ENCODE data around the gene NINJ2. TPM values are rescaled to one million over a fixed set of nuclear protein-coding genes. Genes with fewer than 3 reads are reported as not detected.

Gene NINJ2
- polyA plus RNA-seq, 1 of the 3 experiments (the other 2 are of a cell fraction), result 0.07 TPM

GRCh38 chr12:617304-617915 lies 45.8 kb downstream of the NINJ2 start:
- POLR2A ChIA-PET, result no interaction called here

GRCh38 chr12:615620-616019 lies 47.6 kb downstream of the NINJ2 start:
- H3K9ac ChIP-seq, result no peak overlapping the region
- H3K9me2 ChIP-seq, result no peaks in the 10 kb centered on the region
- H3F3A ChIP-seq (replicated peaks; ENCODE audit: insufficient read depth), result no peaks in the 10 kb centered on the region
- no peaks in the 10 kb centered on the region for H4K20me1 ChIP-seq (ENCODE audit: insufficient read depth)
- no peaks in the 10 kb centered on the region for H3K36me3 ChIP-seq (replicated peaks in 1 of 2; ENCODE audit: control insufficient read depth in 1 of 2, insufficient read depth in 2 of 2, low read length in 1 of 2)
- H3K27me3 ChIP-seq (ENCODE audit: insufficient read depth), result no peaks in the 10 kb centered on the region
- H3K27ac ChIP-seq (ENCODE audit: low read depth in 2 of 2, low read length in 1 of 2), result no peak overlapping the region
- no peak for DNase-seq
- TF ChIP-seq FOXM1 (IDR thresholded peaks at IDR 0.05; ENCODE audit: low read depth) (no peak), FOXJ3 (CRISPR knock-in tag; IDR thresholded peaks at IDR 0.05) (no peak), GABPA (IDR thresholded peaks at IDR 0.05; ENCODE audit: low read depth) (no peak), EZH2phosphoT487 (IDR thresholded peaks at IDR 0.05; ENCODE audit: borderline replicate concordance, low read depth) (no peak)
- ChIA-PET POLR2A (no interaction called here), CTCF (interaction anchor here (0.9 to 4.5 kb wide), 6 partner anchors 9 to 199 kb away, joined by 3 to 34 read pairs (median 6); partner anchors contain the start of gene WNK1)
- H3K9me3 ChIP-seq, result no peaks in the 10 kb centered on the region
- H3K79me2 ChIP-seq (ENCODE audit: insufficient read depth), result no peaks in the 10 kb centered on the region
- H3K4me3 ChIP-seq (ENCODE audit: low read depth in 2 of 2, low read length in 1 of 2), result no peak overlapping the region
- WGBS (ENCODE audit: low lambda C conversion rate), result 73% methylated on average over 4 of the region's 4 CpGs
- no peak overlapping the region for H2AFZ ChIP-seq (ENCODE audit: low read depth)
- H3K4me2 ChIP-seq, result no peak overlapping the region
- H3K4me1 ChIP-seq (ENCODE audit: control insufficient read depth in 1 of 2, insufficient read depth in 2 of 2, low read depth in 1 of 2, low read length in 1 of 2), result peaks cover 0 to 14% of the 10 kb centered on the region in 2 experiments; a peak in 1 of 4 replicates

More at GRCh38 chr12:617304-617915, 45.8 kb downstream of the NINJ2 start:
- no peak overlapping the region for H3K4me2 ChIP-seq
- no peaks in the 10 kb centered on the region for H3K9me2 ChIP-seq
- no peaks in the 10 kb centered on the region for H3F3A ChIP-seq (replicated peaks; ENCODE audit: insufficient read depth)
- CTCF ChIA-PET, result interaction anchor here (1.0 to 4.5 kb wide), 3 partner anchors 11 to 197 kb away, joined by 3 to 34 read pairs (median 5); partner anchors contain the start of gene WNK1
- TF ChIP-seq EZH2phosphoT487 (IDR thresholded peaks at IDR 0.05; ENCODE audit: borderline replicate concordance, low read depth) (no peak), CHD2 (IDR thresholded peaks at IDR 0.05; ENCODE audit: low read length, partially characterized antibody) (no peak)
- H3K79me2 ChIP-seq (ENCODE audit: insufficient read depth), result no peaks in the 10 kb centered on the region
- H3K27me3 ChIP-seq (ENCODE audit: insufficient read depth), result no peaks in the 10 kb centered on the region
- H3K4me3 ChIP-seq (ENCODE audit: low read depth in 2 of 2, low read length in 1 of 2), result no peak overlapping the region
- 80% methylated on average over 14 of the region's 14 CpGs for WGBS (ENCODE audit: low lambda C conversion rate)
- H3K27ac ChIP-seq (ENCODE audit: low read depth in 2 of 2, low read length in 1 of 2), result no peak overlapping the region
- no peak overlapping the region for H3K9ac ChIP-seq
- no peak overlapping the region for H2AFZ ChIP-seq (ENCODE audit: low read depth)
- no peak for DNase-seq
- no peaks in the 10 kb centered on the region for H3K9me3 ChIP-seq
- H3K36me3 ChIP-seq (replicated peaks in 1 of 2; ENCODE audit: control insufficient read depth in 1 of 2, insufficient read depth in 2 of 2, low read length in 1 of 2), result no peaks in the 10 kb centered on the region
- H4K20me1 ChIP-seq (ENCODE audit: insufficient read depth), result no peaks in the 10 kb centered on the region
- H3K4me1 ChIP-seq (ENCODE audit: control insufficient read depth in 1 of 2, insufficient read depth in 2 of 2, low read depth in 1 of 2, low read length in 1 of 2), result peaks cover 0 to 14% of the 10 kb centered on the region in 2 experiments; a peak in 1 of 4 replicates

- Histone ChIP-seq H3K9me2 (no peaks in the 10 kb centered on the region), H3K9ac (no peak overlapping the region), H3K27ac (ENCODE audit: low read depth in 2 of 2, low read length in 1 of 2) (no peak overlapping the region), H3K4me2 (no peak overlapping the region), H3K4me1 (ENCODE audit: control insufficient read depth in 1 of 2, insufficient read depth in 2 of 2, low read depth in 1 of 2, low read length in 1 of 2) (peaks cover 5 to 20% of the 10 kb centered on the region in 2 experiments; a peak in 2 of 4 replicates), H3K36me3 (replicated peaks in 1 of 2; ENCODE audit: control insufficient read depth in 1 of 2, insufficient read depth in 2 of 2, low read length in 1 of 2) (no peaks in the 10 kb centered on the region), H3K4me3 (ENCODE audit: low read depth in 2 of 2, low read length in 1 of 2) (no peak overlapping the region), H3K9me3 (no peaks in the 10 kb centered on the region), H3K27me3 (ENCODE audit: insufficient read depth) (no peaks in the 10 kb centered on the region), H2AFZ (ENCODE audit: low read depth) (no peak overlapping the region), H3F3A (replicated peaks; ENCODE audit: insufficient read depth) (no peaks in the 10 kb centered on the region), H3K79me2 (ENCODE audit: insufficient read depth) (no peaks in the 10 kb centered on the region), H4K20me1 (ENCODE audit: insufficient read depth) (no peaks in the 10 kb centered on the region)
- ChIA-PET CTCF (interaction anchor here (0.5 to 4.5 kb wide), 16 partner anchors 8 to 335 kb away, joined by 3 to 34 read pairs (median 4); partner anchors contain the start of genes RAD52 and WNK1), POLR2A (interaction anchor here (0.7 kb wide), 1 partner anchor 526 kb away, joined by 3 read pairs; no protein-coding TSS in a partner anchor)
- 73% methylated on average over 12 of the region's 12 CpGs for WGBS (ENCODE audit: low lambda C conversion rate)
- TF ChIP-seq GABPA (IDR thresholded peaks at IDR 0.05; ENCODE audit: low read depth) (no peak), RAD21 (IDR thresholded peaks at IDR 0.05; ENCODE audit: low read length) (peak; percentile 66), USF1 (IDR thresholded peaks at IDR 0.05; ENCODE audit: borderline replicate concordance, low read depth) (no peak), SMC3 (IDR thresholded peaks at IDR 0.05; ENCODE audit: low read depth, low read length) (peak; percentile 55), SIN3A (IDR thresholded peaks at IDR 0.05; ENCODE audit: borderline replicate concordance, low read depth, low read length) (no peak), CTCF (IDR thresholded peaks at IDR 0.05) (peak; percentile 35)
- peak; percentile 73 for DNase-seq
These were observed 48.8 kb downstream of the NINJ2 start for GRCh38 chr12:614411-614970.
